H1 (cell line): Measurements from ENCODE around the gene SLC9A3. TPM values are rescaled to one million over a fixed set of nuclear protein-coding genes. Genes with fewer than 3 reads are reported as not detected.

Source experiments
- CTCF ChIA-PET: fragments of 300-600 bp; sonication (Branson Sonifier 250); formaldehyde crosslinking; loops from one replicate; lab custom pipeline; 2021; ENCODE audit not compliant: partially characterized antibody; lab: Charles Lee
- POLR2A ChIA-PET: fragments of 300-600 bp; sonication (Branson Sonifier 250); formaldehyde crosslinking; loops from one replicate; lab custom pipeline; 2021; ENCODE audit warnings: inconsistent platforms; ENCODE audit not compliant: partially characterized antibody; lab: Charles Lee
- DNase-seq, 2 experiments: peaks; one replicate each; pipeline versions ENCODE4 v3.0.0 to v3.0.0-alpha.2; 2010 to 2022; ENCODE audit warnings: low spot score in 2 of 2, low read depth in 1 of 2, mixed read lengths in 1 of 2
- FAIRE-seq: peaks from 2 replicates; lab custom pipeline; 2011; peaks lifted over from hg19 to GRCh38; lab: Jason Lieb, UNC
- H2AFZ ChIP-seq: 2 replicates; pipeline ENCODE4 v1.8.1; 2012; ENCODE audit warnings: low read length, inconsistent platforms
- H2AK5ac ChIP-seq: 2 replicates; pipeline ENCODE4 v1.6.1; 2013; ENCODE audit warnings: low read depth, low read length
- H2BK120ac ChIP-seq: replicated peaks from 2 replicates; pipeline ENCODE3; 2013; ENCODE audit warnings: low read depth, low read length, inconsistent platforms
- H2BK12ac ChIP-seq: 2 replicates; pipeline ENCODE4 v1.6.1; 2013; ENCODE audit warnings: low read depth, low read length
- H2BK15ac ChIP-seq: 2 replicates; pipeline ENCODE4 v1.6.1; 2013; ENCODE audit warnings: low read length
- H2BK20ac ChIP-seq: 2 replicates; pipeline ENCODE4 v1.6.1; 2013; ENCODE audit warnings: low read length
- H2BK5ac ChIP-seq: 2 replicates; pipeline ENCODE4 v1.6.1; 2013; ENCODE audit warnings: low read depth, low read length
- H3K14ac ChIP-seq: 2 replicates; pipeline ENCODE4 v1.6.1; 2013; ENCODE audit warnings: inconsistent platforms; ENCODE audit not compliant: insufficient read length
- H3K18ac ChIP-seq: 2 replicates; pipeline ENCODE4 v1.6.1; 2013; ENCODE audit warnings: low read length; ENCODE audit errors: extremely low read depth
- H3K23ac ChIP-seq: 2 replicates; pipeline ENCODE4 v1.6.1; 2013; ENCODE audit warnings: inconsistent platforms; ENCODE audit not compliant: insufficient read length
- H3K23me2 ChIP-seq: 2 replicates; pipeline ENCODE4 v1.6.1; 2013; ENCODE audit warnings: low read depth, low read length
- H3K27ac ChIP-seq: 2 replicates; pipeline ENCODE4 v1.6.1; 2011; ENCODE audit warnings: low read depth, low read length, inconsistent platforms
- H3K27me3 ChIP-seq, 4 experiments: replicated peaks in 1 of 4; 1 replicate in 1 of 4; 2 replicates in 3 of 4; pipeline versions ENCODE4 v1.6.1 to v1.8.1; 2011 to 2013; ENCODE audit warnings: low read length in 3 of 4, mild to moderate bottlenecking in 3 of 4, inconsistent platforms in 2 of 4, mixed read lengths in 2 of 4, moderate library complexity in 1 of 4; ENCODE audit not compliant: control insufficient read depth in 3 of 4, insufficient read depth in 3 of 4; ENCODE audit errors: extremely low read depth in 1 of 4
- H3K36me3 ChIP-seq, 4 experiments: 2 replicates each; pipeline versions ENCODE4 v1.6.1 to v1.8.1; 2011 to 2013; ENCODE audit warnings: mild to moderate bottlenecking in 4 of 4, low read length in 3 of 4, moderate library complexity in 2 of 4, control low read depth in 1 of 4, inconsistent platforms in 1 of 4; ENCODE audit not compliant: insufficient read depth in 4 of 4, control insufficient read depth in 2 of 4
- H3K4ac ChIP-seq: replicated peaks from 2 replicates; pipeline ENCODE3; 2013; ENCODE audit warnings: low read length, low read depth, mixed read lengths, inconsistent platforms; ENCODE audit not compliant: insufficient read length
- H3K4me1 ChIP-seq, 4 experiments: replicated peaks in 1 of 4; 1 replicate in 1 of 4; 2 replicates in 3 of 4; pipeline versions ENCODE4 v1.6.1 to v1.8.1; 2011 to 2013; ENCODE audit warnings: low read length in 3 of 4, inconsistent platforms in 2 of 4, mixed read lengths in 1 of 4; ENCODE audit not compliant: insufficient read depth in 4 of 4, control insufficient read depth in 3 of 4
- H3K4me2 ChIP-seq, 2 experiments: 2 replicates each; pipeline versions ENCODE4 v1.6.1 to v1.8.1; 2011 to 2013; ENCODE audit warnings: low read depth in 2 of 2, low read length in 2 of 2, control low read depth in 1 of 2, inconsistent platforms in 1 of 2, mild to moderate bottlenecking in 1 of 2; ENCODE audit not compliant: insufficient read depth in 1 of 2
- H3K4me3 ChIP-seq, 4 experiments: fragments of 200-600, 300-600 bp in 1 of 4; sonication (generic), shearing (Covaris generic), sonication (Bioruptor Twin) in 1 of 4; 2 replicates each; pipeline versions ENCODE4 v1.5.1 to v1.8.1; 2011 to 2016; ENCODE audit warnings: low read length in 4 of 4, low read depth in 3 of 4, control low read depth in 2 of 4, inconsistent platforms in 2 of 4, mild to moderate bottlenecking in 2 of 4, mixed read lengths in 1 of 4, moderate library complexity in 1 of 4; ENCODE audit not compliant: insufficient read depth in 2 of 4; ENCODE audit errors: extremely low read depth in 1 of 4
- H3K56ac ChIP-seq: replicated peaks from 2 replicates; pipeline ENCODE3; 2013; ENCODE audit warnings: low read depth, mild to moderate bottlenecking, mixed read lengths, low read length, inconsistent platforms; ENCODE audit not compliant: insufficient read length
- H3K79me1 ChIP-seq: 2 replicates; pipeline ENCODE4 v1.6.1; 2013; ENCODE audit warnings: low read depth, low read length, control low read depth
- H3K79me2 ChIP-seq, 2 experiments: 2 replicates each; pipeline versions ENCODE4 v1.6.1 to v1.8.1; 2012 to 2013; ENCODE audit warnings: low read length in 2 of 2, mild to moderate bottlenecking in 2 of 2, inconsistent platforms in 1 of 2; ENCODE audit not compliant: insufficient read depth in 2 of 2, control insufficient read depth in 1 of 2
- H3K9ac ChIP-seq, 4 experiments: replicated peaks in 1 of 4; 1 replicate in 1 of 4; 2 replicates in 3 of 4; pipeline versions ENCODE4 v1.6.1 to v1.8.1; 2011 to 2013; ENCODE audit warnings: low read depth in 3 of 4, low read length in 3 of 4, control low read depth in 2 of 4, mild to moderate bottlenecking in 2 of 4, moderate library complexity in 2 of 4, inconsistent platforms in 1 of 4; ENCODE audit errors: extremely low read depth in 1 of 4
- H3K9me3 ChIP-seq, 2 experiments: 2 replicates each; pipeline versions ENCODE4 v1.6.1 to v1.8.1; 2012 to 2013; ENCODE audit warnings: mild to moderate bottlenecking in 2 of 2, moderate library complexity in 2 of 2, control low read depth in 1 of 2, inconsistent platforms in 1 of 2, low read depth in 1 of 2, low read length in 1 of 2, mixed read lengths in 1 of 2; ENCODE audit not compliant: insufficient read depth in 2 of 2
- H4K20me1 ChIP-seq, 2 experiments: replicated peaks in 1 of 2; 2 replicates each; pipeline versions ENCODE3 to v1.8.1; 2011 to 2013; ENCODE audit warnings: inconsistent platforms in 2 of 2, low read length in 2 of 2, mild to moderate bottlenecking in 1 of 2; ENCODE audit not compliant: insufficient read depth in 2 of 2, control insufficient read depth in 1 of 2
- H4K5ac ChIP-seq: 2 replicates; pipeline ENCODE4 v1.6.1; 2013; ENCODE audit warnings: low read length, low read depth, mixed read lengths, inconsistent platforms; ENCODE audit not compliant: insufficient read length
- H4K8ac ChIP-seq: 2 replicates; pipeline ENCODE4 v1.8.0; 2013; ENCODE audit warnings: mild to moderate bottlenecking, moderate library complexity, low read length, inconsistent platforms; ENCODE audit not compliant: insufficient read depth; ENCODE audit errors: extremely low read depth
- H4K91ac ChIP-seq: replicated peaks from 2 replicates; pipeline ENCODE3; 2013; ENCODE audit warnings: low read length, mixed read lengths, inconsistent platforms; ENCODE audit not compliant: insufficient read length
- BCL11A ChIP-seq, 2 experiments: IDR thresholded peaks; one replicate each; pipeline ENCODE4 v1.6.1; 2011; ENCODE audit warnings: low read depth in 2 of 2, low read length in 2 of 2, mild to moderate bottlenecking in 2 of 2
- CBX5 ChIP-seq: fragments of 300-800, 300-1000 bp; sonication (generic); IDR thresholded peaks from 2 replicates; pipeline ENCODE4 v1.7.1; 2016; ENCODE audit warnings: antibody characterized with exemption, low read length, low read depth
- CEBPB ChIP-seq: IDR thresholded peaks from 2 replicates; pipeline ENCODE4 v1.6.1; 2012; ENCODE audit warnings: low read depth, low read length
- EGR1 ChIP-seq: IDR thresholded peaks from 2 replicates; pipeline ENCODE4 v1.6.1; 2011; ENCODE audit warnings: low read depth, low read length, borderline replicate concordance
- JUND ChIP-seq: IDR thresholded peaks from 2 replicates; pipeline ENCODE4 v1.6.1; 2011; ENCODE audit warnings: mild to moderate bottlenecking, improper control_type of control experiment, low read length
- KDM5A ChIP-seq: fragments of 200-600 bp; IDR thresholded peaks from 2 replicates; pipeline ENCODE4 v1.7.1; 2012; ENCODE audit warnings: mild to moderate bottlenecking, low read length, inconsistent platforms, mixed read lengths
- MAX ChIP-seq: IDR thresholded peaks from 2 replicates; pipeline ENCODE4 v1.6.1; 2012; ENCODE audit warnings: inconsistent platforms
- NRF1 ChIP-seq: IDR thresholded peaks from 2 replicates; pipeline ENCODE4 v1.6.1; 2011; ENCODE audit warnings: mild to moderate bottlenecking, low read depth, low read length, improper control_type of control experiment
- POLR2A ChIP-seq, 2 experiments: IDR thresholded peaks; 1 replicate in 1 of 2; 2 replicates in 1 of 2; pipeline ENCODE4 v1.6.1; 2011; ENCODE audit warnings: low read depth in 2 of 2, low read length in 2 of 2, mild to moderate bottlenecking in 2 of 2; ENCODE audit errors: control extremely low read depth in 1 of 2
- RBBP5 ChIP-seq: IDR thresholded peaks from 2 replicates; pipeline ENCODE4 v1.7.1; 2012; ENCODE audit warnings: low read depth, mild to moderate bottlenecking, inconsistent platforms, low read length, moderate library complexity, borderline replicate concordance
- SAP30 ChIP-seq: fragments of 300-600 bp; sonication (generic); IDR thresholded peaks from 2 replicates; pipeline ENCODE4 v1.7.1; 2012; ENCODE audit warnings: low read length, moderate library complexity, mild to moderate bottlenecking, inconsistent platforms; ENCODE audit not compliant: insufficient read depth, insufficient replicate concordance
- SP4 ChIP-seq: IDR thresholded peaks from 2 replicates; pipeline ENCODE4 v1.6.1; 2012; ENCODE audit warnings: low read length, inconsistent platforms
- ZNF274 ChIP-seq: IDR thresholded peaks from 2 replicates; pipeline ENCODE4 v1.7.0; 2012; ENCODE audit warnings: low read length, borderline replicate concordance; ENCODE audit errors: extremely low read depth
- WGBS, 2 experiments: shearing (Covaris generic) in 1 of 2; methylation state at CpG; one replicate each; pipeline versions ENCODE4 v1.1.6 to v1.1.7; 2013 to 2015; ENCODE audit warnings: low lambda C conversion rate in 2 of 2, mixed read lengths in 2 of 2, inconsistent platforms in 1 of 2, low coverage in 1 of 2, missing lambda C conversion rate in 1 of 2; ENCODE audit not compliant: insufficient replicate concordance in 2 of 2, insufficient coverage in 1 of 2, insufficient read length in 1 of 2; ENCODE audit errors: extremely low coverage in 1 of 2, missing lambda C conversion rate in 1 of 2; 5-methylcytosine and 5-hydroxymethylcytosine counted together
- polyA plus RNA-seq, 7 experiments: library from polyadenylated mRNA; depleted of rRNA in 3 of 7; stranded (reverse) in 5 of 7; unstranded in 2 of 7; fragments of >200 nt in 5 of 7; fragments of 200-250 nt in 2 of 7; gene quantifications; 1 replicate in 5 of 7; 2 replicates in 1 of 7; 4 replicates in 1 of 7; pipeline versions ENCODE4 v1.2.1 to v1.2.3, GENCODE V29; 2011 to 2013; ENCODE audit warnings: missing spikeins in 2 of 7, mixed read lengths in 2 of 7
- total RNA-seq: library from RNA; stranded (reverse); fragmentation: NEBNext Ultra II Directional; extraction: Animal tissue kit (Norgen Biotek cat#: 25700); gene quantifications from 2 replicates; pipeline ENCODE4 v1.2.1, GENCODE V29; 2021

The SLC9A3 gene
- total and polyA plus RNA-seq, 2 of the 8 experiments (the other 6 are each of a cell fraction or from before 2014, with no cell fraction given) = 0.95 to 1.0 TPM

GRCh38 chr5:492314-492893 lies 31.8 kb downstream of the SLC9A3 start:
- FAIRE-seq = no peak
- H3K27me3 ChIP-seq = peaks cover 0 to 28% (median 24%) of the 10 kb centered on the region in 4 experiments; a peak in 6 of 7 replicates
- TF ChIP-seq EGR1 (no peak), NRF1 (no peak), CBX5 (no peak), ZNF274 (no peak), SAP30 (no peak), KDM5A (no peak), SP4 (no peak), BCL11A (IDR thresholded peaks at IDR 0.05; ENCODE audit: low read depth in 2 of 2, low read length in 2 of 2) (no peak), MAX (no peak), RBBP5 (no peak), CEBPB (no peak), POLR2A (IDR thresholded peaks at IDR 0.05; ENCODE audit: control extremely low read depth in 1 of 2, low read depth in 2 of 2, low read length in 2 of 2) (no peak), JUND (no peak)

More at GRCh38 chr5:492314-492893, 31.8 kb downstream of the SLC9A3 start:
- ChIA-PET CTCF (interaction anchor here (1.2 to 1.8 kb wide), 3 partner anchors 18 to 97 kb away, joined by 3 to 7 read pairs (median 3); no protein-coding TSS in a partner anchor), POLR2A (interaction anchor here (0.9 to 1.9 kb wide), 2 partner anchors 11 to 16 kb away, joined by 3 to 6 read pairs; no protein-coding TSS in a partner anchor)
- 0 out of 2 replicates have a peak, but pooled peaks cover 1% of the 10 kb centered on the region for H3K23me2 ChIP-seq
- no peaks in the 10 kb centered on the region for H3K36me3 ChIP-seq
- no peaks in the 10 kb centered on the region for H4K20me1 ChIP-seq
- H4K91ac ChIP-seq = no peak overlapping the region
- no peak overlapping the region for H3K18ac ChIP-seq
- H4K5ac ChIP-seq = no peak overlapping the region
- peaks cover 0 to 22% (median 5%) of the 10 kb centered on the region in 4 experiments; a peak in 4 of 7 replicates for H3K4me1 ChIP-seq
- H3K4me3 ChIP-seq = no peak overlapping the region
- no peak overlapping the region for H2BK20ac ChIP-seq
- H3K79me2 ChIP-seq = no peaks in the 10 kb centered on the region
- H3K56ac ChIP-seq = no peak overlapping the region
- no peak overlapping the region for H2AFZ ChIP-seq
- 80% methylated on average over 2 of the region's 18 CpGs; no CpG with 5 or more reads in 1 of the 2 experiments for WGBS, 2 experiments
- no peak overlapping the region for H2BK5ac ChIP-seq
- DNase-seq = no peak
- no peak overlapping the region for H2BK15ac ChIP-seq
- no peak overlapping the region for H2AK5ac ChIP-seq
- H3K14ac ChIP-seq = no peak overlapping the region
- no peak overlapping the region for H3K9ac ChIP-seq
- H3K79me1 ChIP-seq = no peaks in the 10 kb centered on the region
- no peaks in the 10 kb centered on the region for H3K9me3 ChIP-seq
- no peak overlapping the region for H2BK12ac ChIP-seq
- H3K23ac ChIP-seq = no peak overlapping the region
- H3K27ac ChIP-seq = no peak overlapping the region
- H2BK120ac ChIP-seq = no peak overlapping the region
- H3K4me2 ChIP-seq = no peak overlapping the region
- no peak overlapping the region for H3K4ac ChIP-seq
- H4K8ac ChIP-seq = no peak overlapping the region; the same call in 1 of the 2 replicates
